Measurements from ENCODE around the gene MET.
"Not testable (repeated sequence)": the region's sequence is repeated elsewhere in the genome, so short reads cannot be mapped to it uniquely, and the experiment has no call there.

MET gene

GRCh38 chr7:116740755-116741462, 68.9 kb downstream of the MET start:
- H3K4me1 ChIP-seq (ENCODE audit: insufficient read depth, low read length), result peaks cover 30% of the 10 kb centered on the region; the same call in 1 of the 2 replicates
- no peaks in the 10 kb centered on the region for H3K36me3 ChIP-seq (ENCODE audit: insufficient read depth, low read length)
- no peak overlapping the region for H3K9ac ChIP-seq (ENCODE audit: low read depth, low read length)
- WGBS, result 97% methylated on average over 9 of the region's 9 CpGs
- no peaks in the 10 kb centered on the region for H3K9me3 ChIP-seq (ENCODE audit: insufficient read depth, low read depth, low read length)
- no peaks in the 10 kb centered on the region for H3K27me3 ChIP-seq (ENCODE audit: insufficient read depth, low read length)
- no peak overlapping the region for H3K4me3 ChIP-seq (ENCODE audit: low read length)
- H3K27ac ChIP-seq (ENCODE audit: low read depth, low read length), result no peak overlapping the region

DNA sequence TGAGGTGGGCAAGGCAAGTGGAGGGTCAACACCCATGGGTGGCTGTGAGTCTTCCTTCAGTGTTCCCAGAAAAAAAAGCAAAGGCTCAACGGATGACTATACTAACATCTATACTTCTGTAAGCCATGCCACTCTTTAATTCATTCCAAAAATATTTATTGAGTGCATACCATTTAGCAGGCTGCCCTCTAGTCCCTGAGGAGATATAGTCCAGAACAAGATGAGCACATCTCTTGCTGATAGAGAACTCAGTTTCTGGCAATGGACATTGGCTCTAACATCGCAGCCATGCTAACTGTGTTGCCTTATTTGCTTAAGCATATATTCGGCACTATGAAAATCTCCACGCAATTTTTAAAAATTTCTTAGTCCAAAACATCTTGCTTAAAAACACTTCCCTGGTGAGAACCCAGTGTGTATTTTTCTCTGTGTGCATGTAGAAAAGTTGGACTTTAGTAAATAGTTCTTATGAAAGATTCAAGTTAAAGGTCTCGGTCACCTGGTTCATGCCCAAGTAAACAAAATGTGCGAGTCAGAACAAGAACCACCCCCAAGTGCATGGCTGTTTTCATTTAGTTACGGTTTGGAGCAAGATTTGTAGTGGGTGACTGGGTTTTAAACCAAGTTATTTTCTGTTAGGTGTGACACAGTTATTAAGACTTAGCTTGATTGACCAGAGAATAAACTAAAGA, 69.8 kb downstream of the MET start:
- Histone ChIP-seq H3K36me3 (ENCODE audit: insufficient read depth, low read length) (no peaks in the 10 kb centered on the region), H3K27me3 (ENCODE audit: insufficient read depth, low read length) (no peaks in the 10 kb centered on the region), H3K9me3 (ENCODE audit: insufficient read depth, low read depth, low read length) (no peaks in the 10 kb centered on the region), H3K9ac (ENCODE audit: low read depth, low read length) (no peak overlapping the region), H3K27ac (ENCODE audit: low read depth, low read length) (no peak overlapping the region), H3K4me1 (ENCODE audit: insufficient read depth, low read length) (peaks cover 23% of the 10 kb centered on the region; the same call in 1 of the 2 replicates), H3K4me3 (ENCODE audit: low read length) (no peak overlapping the region)
- WGBS, result 94% methylated on average over 7 of the region's 7 CpGs

DNA sequence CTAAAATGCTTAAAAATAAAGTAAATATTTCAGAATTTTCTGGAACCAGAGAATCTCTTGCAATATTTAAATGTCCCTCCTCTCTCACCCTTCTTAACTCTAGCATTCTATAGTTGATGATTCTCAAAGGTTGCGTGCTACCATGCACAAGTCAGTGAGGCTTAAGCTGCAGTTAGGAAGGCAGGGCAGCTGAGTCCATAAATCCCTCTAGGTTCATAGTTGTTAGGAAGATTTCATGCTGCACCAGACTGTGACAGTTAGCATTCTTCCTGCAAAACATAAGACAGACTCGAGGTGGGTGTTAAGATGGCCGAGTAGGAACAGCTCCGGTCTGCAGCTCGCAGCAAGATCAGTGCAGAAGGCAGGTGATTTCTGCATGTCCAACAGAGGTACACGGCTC, 70.6 kb downstream of the MET start:
- 97% methylated on average over 6 of the region's 6 CpGs for WGBS
- Histone ChIP-seq H3K27me3 (ENCODE audit: insufficient read depth, low read length) (no peaks in the 10 kb centered on the region), H3K9ac (ENCODE audit: low read depth, low read length) (no peak overlapping the region), H3K4me1 (ENCODE audit: insufficient read depth, low read length) (peaks cover 15% of the 10 kb centered on the region; the same call in 1 of the 2 replicates), H3K4me3 (ENCODE audit: low read length) (no peak overlapping the region), H3K9me3 (ENCODE audit: insufficient read depth, low read depth, low read length) (no peaks in the 10 kb centered on the region), H3K27ac (ENCODE audit: low read depth, low read length) (no peak overlapping the region), H3K36me3 (ENCODE audit: insufficient read depth, low read length) (no peaks in the 10 kb centered on the region)

DNA sequence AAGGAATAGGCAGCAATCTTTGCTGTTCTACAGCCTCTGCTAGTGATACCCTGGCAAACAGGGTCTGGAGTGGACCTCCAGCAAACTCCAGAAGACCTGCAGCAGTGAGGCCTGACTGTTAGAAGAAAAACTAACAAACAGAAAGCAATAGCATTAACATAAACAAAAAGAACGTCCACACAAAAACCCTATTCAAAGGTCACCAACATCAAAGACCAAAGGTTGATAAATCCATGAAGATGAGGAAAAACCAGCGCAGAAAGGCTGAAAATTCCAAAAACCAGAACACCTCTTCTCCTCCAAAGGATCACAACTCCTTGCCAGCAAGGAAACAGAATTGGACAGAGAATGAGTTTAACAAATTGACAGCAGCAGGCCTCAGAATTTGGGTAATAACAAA, 71.8 kb downstream of the MET start:
- H3K9me3 ChIP-seq (ENCODE audit: insufficient read depth, low read depth, low read length); H3K4me1 ChIP-seq (ENCODE audit: insufficient read depth, low read length); H3K4me3 ChIP-seq (ENCODE audit: low read length); H3K9ac ChIP-seq (ENCODE audit: low read depth, low read length); H3K27me3 ChIP-seq (ENCODE audit: insufficient read depth, low read length); H3K27ac ChIP-seq (ENCODE audit: low read depth, low read length); H3K36me3 ChIP-seq (ENCODE audit: insufficient read depth, low read length): not testable (repeated sequence)
- WGBS, result 94% methylated on average over 2 of the region's 2 CpGs

DNA sequence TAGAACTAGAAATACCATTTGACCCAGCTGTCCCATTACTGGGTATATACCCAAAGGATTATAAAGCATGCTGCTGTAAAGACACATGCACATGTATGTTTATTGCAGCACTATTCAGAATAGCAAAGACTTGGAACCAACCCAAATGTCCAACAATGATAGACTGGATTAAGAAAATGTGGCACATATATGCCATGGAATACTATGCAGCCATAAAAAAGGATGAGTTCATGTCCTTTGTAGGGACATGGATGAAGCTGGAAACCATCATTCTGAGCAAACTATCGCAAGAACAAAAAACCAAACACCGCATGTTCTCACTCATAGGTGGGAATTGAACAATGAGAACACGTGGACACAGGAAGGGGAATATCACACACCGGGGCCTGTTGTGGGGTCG, 74.4 kb downstream of the MET start:
- 98% methylated on average over 5 of the region's 5 CpGs for WGBS

GRCh38 chr7:116751070-116751469, 79.1 kb downstream of the MET start:
- 89% methylated on average over 3 of the region's 4 CpGs for WGBS

More for the DNA sequence above, 74.4 kb downstream of the MET start:
- H3K27me3 ChIP-seq (ENCODE audit: insufficient read depth, low read length); H3K27ac ChIP-seq (ENCODE audit: low read depth, low read length); H3K4me3 ChIP-seq (ENCODE audit: low read length); H3K4me1 ChIP-seq (ENCODE audit: insufficient read depth, low read length); H3K9me3 ChIP-seq (ENCODE audit: insufficient read depth, low read depth, low read length); H3K9ac ChIP-seq (ENCODE audit: low read depth, low read length); H3K36me3 ChIP-seq (ENCODE audit: insufficient read depth, low read length): not testable (repeated sequence)

DNA sequence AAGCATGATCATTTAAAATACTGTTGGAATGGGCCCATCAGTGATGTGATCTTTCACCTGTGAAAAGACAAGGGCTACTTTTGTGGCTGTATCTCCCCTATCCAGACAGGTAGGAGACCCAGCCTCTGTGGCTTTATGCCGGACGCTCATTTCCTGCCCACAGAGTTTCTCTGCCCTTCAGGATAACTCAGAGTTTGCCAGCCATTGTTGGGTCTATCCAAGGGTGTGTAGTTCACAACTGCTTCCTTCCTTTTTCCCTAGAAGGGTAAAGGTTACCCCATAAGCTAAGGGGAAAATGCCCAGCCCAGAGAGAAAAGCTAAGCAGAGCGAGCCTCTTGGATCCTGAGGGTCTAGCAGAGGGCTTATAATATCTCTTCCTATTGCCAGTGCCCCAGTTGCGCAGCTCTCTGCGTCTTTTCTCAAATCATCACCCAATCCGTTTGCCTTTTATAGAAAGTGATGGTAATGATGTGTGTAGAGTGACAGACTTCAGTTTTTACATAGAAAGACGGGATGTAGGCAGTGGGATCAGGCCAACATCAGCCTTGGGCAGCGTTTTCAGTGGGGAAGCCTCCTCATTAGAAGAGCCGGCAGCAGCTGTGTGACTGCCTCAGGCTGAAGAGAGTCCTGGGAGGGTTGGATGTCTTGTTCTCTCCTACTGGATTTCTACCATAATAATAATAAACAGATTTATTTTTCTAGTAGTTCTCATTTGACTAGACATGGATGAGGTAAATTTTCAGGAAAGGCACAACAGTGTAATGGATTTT, 80.5 kb downstream of the MET start:
- Histone ChIP-seq H3K36me3 (ENCODE audit: insufficient read depth, low read length) (no peaks in the 10 kb centered on the region), H3K27me3 (ENCODE audit: insufficient read depth, low read length) (no peaks in the 10 kb centered on the region), H3K9me3 (ENCODE audit: insufficient read depth, low read depth, low read length) (no peaks in the 10 kb centered on the region), H3K4me1 (ENCODE audit: insufficient read depth, low read length) (no peaks in the 10 kb centered on the region), H3K27ac (ENCODE audit: low read depth, low read length) (no peak overlapping the region), H3K4me3 (ENCODE audit: low read length) (no peak overlapping the region), H3K9ac (ENCODE audit: low read depth, low read length) (no peak overlapping the region)
- WGBS, result 89% methylated on average over 9 of the region's 9 CpGs

More at GRCh38 chr7:116751070-116751469, 79.1 kb downstream of the MET start:
- H3K4me3 ChIP-seq (ENCODE audit: low read length); H3K9me3 ChIP-seq (ENCODE audit: insufficient read depth, low read depth, low read length); H3K9ac ChIP-seq (ENCODE audit: low read depth, low read length); H3K4me1 ChIP-seq (ENCODE audit: insufficient read depth, low read length); H3K27me3 ChIP-seq (ENCODE audit: insufficient read depth, low read length); H3K27ac ChIP-seq (ENCODE audit: low read depth, low read length); H3K36me3 ChIP-seq (ENCODE audit: insufficient read depth, low read length): not testable (repeated sequence)

- WGBS, result 91% methylated on average over 2 of the region's 2 CpGs
- Histone ChIP-seq H3K4me1 (ENCODE audit: insufficient read depth, low read length) (no peaks in the 10 kb centered on the region), H3K36me3 (ENCODE audit: insufficient read depth, low read length) (no peaks in the 10 kb centered on the region), H3K9ac (ENCODE audit: low read depth, low read length) (no peak overlapping the region), H3K27me3 (ENCODE audit: insufficient read depth, low read length) (no peaks in the 10 kb centered on the region), H3K9me3 (ENCODE audit: insufficient read depth, low read depth, low read length) (no peaks in the 10 kb centered on the region), H3K4me3 (ENCODE audit: low read length) (no peak overlapping the region), H3K27ac (ENCODE audit: low read depth, low read length) (no peak overlapping the region)
These were observed 81.1 kb downstream of the MET start for GRCh38 chr7:116753130-116753529.

DNA sequence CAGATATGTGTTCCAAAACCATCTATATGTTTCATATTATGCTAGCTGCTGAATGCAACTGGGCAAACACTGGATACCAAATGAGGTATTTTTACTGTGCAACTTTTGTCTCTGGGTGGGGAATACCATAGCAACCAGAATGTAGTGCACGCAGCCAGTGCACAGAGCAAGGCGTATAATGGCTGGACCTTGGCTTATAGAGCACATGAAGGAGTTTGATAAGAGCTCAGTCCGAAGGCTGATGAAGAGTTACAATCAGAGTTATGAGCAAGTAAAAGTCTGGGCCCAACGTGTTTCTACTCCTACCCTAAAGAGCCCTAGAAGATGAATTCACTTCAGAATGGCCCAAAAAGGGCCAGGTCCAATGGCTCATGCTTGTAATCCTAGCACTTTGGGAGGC, 82.2 kb downstream of the MET start:
- WGBS, result 95% methylated on average over 4 of the region's 4 CpGs
- Histone ChIP-seq H3K9me3 (ENCODE audit: insufficient read depth, low read depth, low read length) (no peaks in the 10 kb centered on the region), H3K27me3 (ENCODE audit: insufficient read depth, low read length) (no peaks in the 10 kb centered on the region), H3K4me3 (ENCODE audit: low read length) (no peak overlapping the region), H3K27ac (ENCODE audit: low read depth, low read length) (no peak overlapping the region), H3K36me3 (ENCODE audit: insufficient read depth, low read length) (no peaks in the 10 kb centered on the region), H3K4me1 (ENCODE audit: insufficient read depth, low read length) (no peaks in the 10 kb centered on the region), H3K9ac (ENCODE audit: low read depth, low read length) (no peak overlapping the region)

DNA sequence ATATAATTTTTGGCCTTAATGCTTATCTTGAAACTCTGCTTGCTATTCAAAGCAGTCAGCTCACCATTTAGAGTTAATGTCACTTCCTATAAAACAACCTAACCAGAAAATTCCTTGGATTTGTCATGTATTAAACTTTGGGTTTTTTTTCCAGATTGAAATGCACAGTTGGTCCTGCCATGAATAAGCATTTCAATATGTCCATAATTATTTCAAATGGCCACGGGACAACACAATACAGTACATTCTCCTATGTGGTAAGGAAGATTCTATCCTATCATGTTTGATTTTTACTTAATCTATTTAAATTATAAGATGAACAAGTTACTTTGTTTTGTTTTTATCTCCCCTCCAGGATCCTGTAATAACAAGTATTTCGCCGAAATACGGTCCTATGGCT, 85.3 kb downstream of the MET start:
- 86% methylated on average over 3 of the region's 4 CpGs for WGBS
- Histone ChIP-seq H3K4me1 (ENCODE audit: insufficient read depth, low read length) (no peaks in the 10 kb centered on the region), H3K9ac (ENCODE audit: low read depth, low read length) (no peak overlapping the region), H3K36me3 (ENCODE audit: insufficient read depth, low read length) (no peaks in the 10 kb centered on the region), H3K27ac (ENCODE audit: low read depth, low read length) (no peak overlapping the region), H3K27me3 (ENCODE audit: insufficient read depth, low read length) (no peaks in the 10 kb centered on the region), H3K4me3 (ENCODE audit: low read length) (no peak overlapping the region), H3K9me3 (ENCODE audit: insufficient read depth, low read depth, low read length) (no peaks in the 10 kb centered on the region)

- H3K9ac ChIP-seq (ENCODE audit: low read depth, low read length); H3K4me3 ChIP-seq (ENCODE audit: low read length); H3K36me3 ChIP-seq (ENCODE audit: insufficient read depth, low read length); H3K9me3 ChIP-seq (ENCODE audit: insufficient read depth, low read depth, low read length); H3K4me1 ChIP-seq (ENCODE audit: insufficient read depth, low read length); H3K27me3 ChIP-seq (ENCODE audit: insufficient read depth, low read length); H3K27ac ChIP-seq (ENCODE audit: low read depth, low read length): not testable (repeated sequence)
- 95% methylated on average over 5 of the region's 5 CpGs for WGBS
These were observed 87.6 kb downstream of the MET start for GRCh38 chr7:116759642-116760041.
